HG02642 (cell line): Measurements from ENCODE around the gene XXYLT1.
"Not testable (repeated sequence)": the region's sequence is repeated elsewhere in the genome, so short reads cannot be mapped to it uniquely, and the experiment has no call there.

ENCODE experiments used
- ATAC-seq: cut with Tn5 transposase; IDR thresholded peaks from one replicate; pipeline ENCODE4 v1.9.1; 2021; ENCODE audit warnings: mild to moderate bottlenecking; ENCODE audit not compliant: unreplicated experiment, poor library complexity

XXYLT1 gene

DNA sequence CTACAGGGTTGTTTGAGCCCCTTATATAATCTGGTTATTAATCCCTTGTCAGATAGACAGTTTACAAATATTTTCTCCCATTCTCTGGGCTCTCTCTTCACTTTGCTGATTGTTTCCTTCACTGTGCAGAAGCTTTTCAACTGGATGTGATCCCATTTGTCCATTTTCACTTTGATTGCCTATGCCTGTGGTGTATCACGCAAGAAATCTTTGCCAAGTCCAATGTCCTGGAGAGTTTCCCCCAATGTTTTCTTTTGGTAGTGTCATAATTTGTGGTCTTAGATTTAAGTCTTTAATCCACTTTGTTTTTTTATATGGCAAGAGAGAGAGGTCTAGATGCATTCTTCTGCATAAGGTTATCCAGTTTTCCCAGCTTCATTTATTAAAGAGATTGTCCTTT lies 40.7 kb downstream of the XXYLT1 start:
- no peak for ATAC-seq

DNA sequence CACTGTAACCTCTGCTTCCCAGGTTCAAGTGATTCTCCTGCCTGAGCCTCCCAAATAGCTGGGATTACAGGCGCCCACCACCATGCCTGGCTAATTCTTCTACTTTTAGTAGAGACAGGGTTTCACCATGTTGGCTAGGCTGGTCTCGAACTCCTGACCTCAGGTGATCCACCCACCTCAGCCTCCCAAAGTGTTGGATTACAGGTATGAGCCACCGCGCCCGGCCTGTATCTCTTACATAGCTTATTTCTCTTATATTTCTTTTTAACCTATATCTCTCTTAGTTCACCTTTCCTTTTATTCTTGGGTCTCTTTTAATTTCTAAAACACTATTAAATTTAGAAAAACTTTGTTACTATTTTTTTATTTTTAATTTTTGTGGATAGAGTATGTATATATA lies 42.1 kb downstream of the XXYLT1 start:
- ATAC-seq, result not testable (repeated sequence)

DNA sequence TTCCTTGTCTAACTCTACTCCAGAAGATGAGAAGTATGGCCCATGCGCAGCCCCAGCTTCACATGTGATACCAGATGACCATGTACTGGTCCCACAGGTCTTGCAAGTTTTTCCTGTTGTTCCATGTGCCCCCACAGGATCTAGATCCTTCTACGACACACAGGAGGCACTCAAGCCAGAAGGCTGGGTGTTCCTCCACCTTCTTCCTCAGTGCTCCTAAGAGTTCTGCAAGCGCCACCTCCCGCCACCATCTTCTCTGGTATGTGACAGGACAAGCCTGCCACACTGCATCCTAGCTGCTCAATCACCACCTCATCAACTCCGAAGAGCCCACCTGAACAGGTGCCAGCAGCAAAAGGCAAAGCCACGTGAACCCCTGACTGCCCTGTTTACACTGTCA lies 43.1 kb downstream of the XXYLT1 start:
- ATAC-seq, result no peak

DNA sequence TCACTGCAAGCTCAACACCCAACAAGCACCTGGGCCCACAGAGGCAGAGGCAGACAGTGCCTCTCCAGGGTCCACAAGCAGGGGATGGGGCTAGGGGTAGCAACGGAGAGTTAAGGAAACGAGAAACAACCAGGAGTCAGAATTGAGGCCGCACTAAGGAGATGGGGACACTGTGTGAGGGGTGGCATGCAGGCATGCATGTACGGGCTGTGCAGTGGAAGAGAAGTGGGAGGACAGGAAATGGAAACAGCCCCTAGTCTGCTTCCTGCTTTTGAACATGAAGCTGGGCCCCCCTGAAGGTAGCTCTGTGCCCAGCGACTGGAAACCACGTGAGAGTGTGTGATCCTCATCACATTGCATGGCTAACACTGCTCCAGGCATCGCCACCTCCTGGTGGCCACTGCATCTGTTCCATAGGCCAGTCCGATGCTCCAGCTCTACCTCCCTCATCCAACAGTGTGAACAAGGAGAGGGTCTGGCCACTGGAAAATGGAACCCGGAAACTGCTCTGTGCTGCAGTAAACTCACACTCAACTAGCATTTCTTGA lies 44.0 kb downstream of the XXYLT1 start:
- ATAC-seq, result no peak

DNA sequence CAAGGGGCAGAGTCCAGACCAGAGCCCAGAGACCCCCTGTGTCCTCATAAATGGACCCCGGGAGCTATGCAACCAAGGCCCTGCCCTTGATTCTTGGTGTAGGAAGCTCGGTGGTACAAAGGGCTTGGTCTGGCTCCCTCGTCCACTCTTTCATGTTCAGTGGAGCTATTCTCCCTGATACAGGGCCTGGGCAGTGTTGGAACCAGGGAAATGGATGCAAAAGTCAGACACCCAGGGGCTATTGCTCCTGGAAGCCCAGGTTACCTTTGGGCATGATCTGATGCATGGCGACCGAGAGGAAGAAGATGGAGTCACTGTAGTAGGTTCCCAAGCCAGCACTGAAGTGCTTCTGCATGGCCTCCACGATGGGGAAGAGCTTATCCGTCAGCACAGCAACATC lies 44.5 kb downstream of the XXYLT1 start:
- ATAC-seq, result no peak

DNA sequence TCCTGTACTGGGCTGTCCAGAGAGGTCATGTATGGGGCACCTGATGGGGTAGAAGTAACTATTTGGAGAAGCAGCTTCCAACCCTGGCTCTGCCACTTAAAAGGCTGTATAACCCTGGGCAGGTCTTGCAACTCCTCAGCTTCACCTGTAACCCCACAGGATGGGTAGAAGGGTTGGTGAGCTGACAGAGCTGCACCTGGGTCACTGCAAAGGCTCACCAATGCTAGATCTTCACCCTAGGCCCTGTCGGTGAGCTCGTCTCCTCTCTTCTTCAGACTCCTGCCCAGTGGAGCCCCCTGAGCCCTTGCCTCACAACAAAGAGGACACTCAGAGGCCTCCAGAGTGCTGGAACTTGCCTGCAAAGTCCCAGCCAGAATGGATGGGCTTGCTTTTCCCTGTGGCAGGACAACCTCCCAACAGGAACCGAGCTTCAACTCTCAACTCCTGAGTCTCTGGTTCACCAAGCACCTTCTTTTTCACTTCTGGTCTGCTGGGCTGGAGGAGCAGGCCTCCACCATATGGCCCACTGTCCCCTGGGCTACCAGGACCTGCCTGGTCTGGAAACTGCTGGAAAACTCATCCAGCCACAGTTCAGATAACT lies 45.9 kb downstream of the XXYLT1 start:
- ATAC-seq, result no peak

DNA sequence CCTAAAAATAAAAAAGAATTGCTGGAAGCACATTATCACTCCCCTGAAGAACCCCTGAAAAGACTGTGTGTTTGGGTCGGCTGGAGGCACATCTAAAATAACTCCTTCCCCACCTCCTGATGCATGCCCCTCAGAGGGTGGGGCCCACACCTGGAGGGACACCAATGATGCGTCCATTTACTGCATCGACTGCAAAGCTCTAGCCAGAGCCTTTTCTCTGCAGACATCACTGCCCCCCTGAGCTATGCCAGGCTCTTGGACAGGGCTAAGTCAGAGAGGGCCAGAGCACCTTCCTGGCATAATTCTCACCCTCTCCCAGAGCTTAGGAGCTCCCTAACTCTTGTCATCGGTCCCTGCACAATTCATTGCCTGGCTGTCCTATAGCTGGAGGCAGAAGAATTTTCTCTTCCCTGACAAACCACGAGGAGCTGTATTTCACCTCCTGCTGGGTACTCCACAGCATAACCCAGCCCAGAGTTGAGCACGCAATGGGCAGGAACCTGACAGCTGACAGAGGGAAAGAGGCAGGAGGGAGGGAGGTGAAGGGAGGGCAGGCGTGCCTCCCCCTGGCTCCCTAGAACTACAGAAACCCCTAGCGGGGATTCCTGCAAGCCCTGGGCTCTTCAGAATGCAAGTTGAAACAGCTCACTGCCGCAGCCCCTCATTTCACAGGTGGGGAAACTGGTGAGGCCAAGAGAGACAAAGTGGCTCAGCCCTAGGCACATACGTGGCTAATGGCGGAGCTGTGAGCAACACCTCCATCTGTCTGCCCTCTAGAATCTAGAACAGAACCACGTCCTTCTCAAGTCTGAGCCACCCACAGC lies 46.6 kb downstream of the XXYLT1 start:
- ATAC-seq, result no peak

DNA sequence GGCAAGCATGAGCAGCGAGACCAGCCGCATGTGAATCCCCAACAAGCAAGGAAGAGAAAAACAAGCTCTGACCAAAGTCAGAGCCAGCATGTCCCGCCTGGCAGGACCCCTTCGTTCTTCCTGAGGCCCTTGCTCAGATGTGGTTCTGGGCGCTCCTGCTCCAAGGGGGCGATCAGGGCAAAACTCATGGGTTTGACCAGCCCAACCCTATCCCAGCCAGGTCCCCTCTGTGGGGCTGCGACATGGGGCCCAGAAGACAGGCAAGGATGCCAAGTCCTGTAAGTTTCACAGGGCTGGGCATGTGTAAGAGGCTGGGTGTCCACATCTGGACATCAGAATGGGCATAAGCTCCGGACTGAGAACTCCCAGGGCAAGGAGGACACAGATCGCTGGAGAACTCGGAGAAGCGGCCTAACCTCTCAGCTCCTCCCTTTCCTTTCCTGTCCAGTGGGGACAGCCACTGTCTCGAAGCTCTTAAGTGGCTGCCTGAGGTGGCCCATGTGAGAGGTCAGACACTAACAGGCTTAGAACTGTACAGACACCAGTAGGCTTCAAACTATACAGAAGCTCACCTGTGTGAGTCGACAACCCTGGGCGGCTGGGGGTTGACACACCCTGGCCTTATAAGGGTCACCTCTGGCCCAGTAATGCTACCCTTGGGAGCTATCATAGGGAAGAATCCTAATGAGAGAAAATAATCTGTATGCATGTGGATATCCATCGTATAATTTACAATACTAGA lies 48.9 kb downstream of the XXYLT1 start:
- ATAC-seq, result no peak

DNA sequence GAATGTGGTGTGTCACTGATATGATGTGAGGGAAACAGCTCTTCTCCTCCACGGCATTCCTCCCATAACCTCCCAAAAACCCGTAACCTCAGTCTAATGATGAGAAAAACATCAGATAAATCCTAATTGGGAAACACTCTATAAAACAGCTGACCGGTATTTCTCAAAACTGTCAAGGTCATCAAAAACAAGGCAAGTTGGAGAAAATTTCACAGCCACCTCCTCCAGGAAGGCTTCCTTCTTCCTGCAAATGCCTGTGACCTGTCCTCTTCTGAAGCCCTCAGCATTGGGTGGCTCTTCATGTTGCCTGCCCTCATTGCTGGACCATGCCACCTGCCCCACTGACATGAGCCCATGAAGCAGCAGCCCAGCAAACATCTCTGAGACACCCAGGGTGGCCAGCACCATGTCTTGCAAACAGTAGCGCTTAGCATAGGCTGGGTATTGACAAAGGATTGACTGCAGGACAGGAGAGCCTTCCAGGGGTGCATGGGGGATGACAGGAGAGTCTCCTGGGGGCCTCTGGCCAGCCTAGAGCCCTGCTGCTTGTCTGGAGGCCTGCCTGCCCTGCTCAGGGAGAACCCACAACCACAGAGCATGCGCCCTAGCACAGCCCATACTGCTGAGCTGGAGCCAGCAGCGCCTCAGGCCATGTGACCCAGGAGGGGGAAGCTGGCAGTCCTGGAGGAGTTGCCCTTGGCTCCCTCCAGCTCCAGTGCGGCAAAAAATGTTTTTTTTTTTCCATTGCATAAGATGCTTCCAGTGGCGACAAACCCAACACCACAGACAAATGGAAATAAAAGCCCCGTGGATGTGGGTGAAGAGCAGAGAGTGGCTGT lies 49.7 kb downstream of the XXYLT1 start:
- no peak for ATAC-seq

DNA sequence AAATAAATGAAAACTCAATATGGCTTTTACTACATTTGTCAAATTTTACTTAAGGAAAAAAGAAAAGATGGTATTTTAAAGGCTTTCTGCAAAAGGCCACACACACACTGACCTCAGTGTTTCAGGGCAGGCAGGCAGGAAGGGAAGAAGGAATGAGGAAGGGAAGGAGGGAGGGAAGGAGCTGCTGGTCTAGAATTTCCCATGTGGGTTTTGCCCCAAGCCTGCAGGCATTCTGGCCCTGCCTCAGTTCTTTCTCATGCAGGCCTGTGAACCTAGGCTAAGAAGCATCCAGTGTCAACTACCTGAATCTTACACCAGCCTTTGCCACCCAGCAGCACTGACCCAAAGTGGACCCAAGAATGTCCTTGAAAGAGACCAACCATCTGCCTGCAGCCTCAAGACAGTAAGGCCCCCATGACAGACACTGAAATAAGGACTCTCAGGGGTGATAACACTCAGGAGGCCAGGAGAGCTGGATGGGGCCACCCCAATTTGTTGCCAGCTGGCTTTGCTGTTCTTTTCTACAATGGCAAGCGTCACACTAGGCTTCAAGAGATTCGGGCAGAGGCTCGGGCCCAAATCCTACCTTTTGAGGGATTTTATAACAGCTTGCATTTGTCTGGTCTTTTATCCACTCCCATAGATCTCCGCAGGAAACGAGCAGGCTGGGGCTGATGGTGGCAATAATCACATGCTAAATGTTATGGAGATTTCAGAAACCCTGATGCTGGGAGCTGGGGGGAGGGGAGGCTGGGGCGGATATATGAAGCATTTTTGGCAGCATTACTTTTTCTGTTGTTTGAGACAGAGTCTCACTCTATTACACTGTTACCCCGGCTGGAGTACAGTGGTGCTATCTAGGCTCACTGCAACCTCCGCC lies 51.4 kb downstream of the XXYLT1 start:
- no peak for ATAC-seq

DNA sequence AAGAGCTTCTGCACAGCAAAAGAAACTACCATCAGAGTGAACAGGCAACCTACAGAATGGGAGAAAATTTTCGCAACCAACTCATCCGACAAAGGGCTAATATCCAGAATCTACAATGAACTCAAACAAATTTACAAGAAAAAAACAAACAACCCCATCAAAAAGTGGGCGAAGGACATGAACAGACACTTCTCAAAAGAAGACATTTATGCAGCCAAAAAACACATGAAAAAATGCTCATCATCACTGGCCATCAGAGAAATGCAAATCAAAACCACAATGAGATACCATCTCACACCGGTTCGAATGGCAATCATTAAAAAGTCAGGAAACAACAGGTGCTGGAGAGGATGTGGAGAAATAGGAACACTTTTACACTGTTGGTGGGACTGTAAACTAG lies 52.6 kb downstream of the XXYLT1 start:
- ATAC-seq, result not testable (repeated sequence)

DNA sequence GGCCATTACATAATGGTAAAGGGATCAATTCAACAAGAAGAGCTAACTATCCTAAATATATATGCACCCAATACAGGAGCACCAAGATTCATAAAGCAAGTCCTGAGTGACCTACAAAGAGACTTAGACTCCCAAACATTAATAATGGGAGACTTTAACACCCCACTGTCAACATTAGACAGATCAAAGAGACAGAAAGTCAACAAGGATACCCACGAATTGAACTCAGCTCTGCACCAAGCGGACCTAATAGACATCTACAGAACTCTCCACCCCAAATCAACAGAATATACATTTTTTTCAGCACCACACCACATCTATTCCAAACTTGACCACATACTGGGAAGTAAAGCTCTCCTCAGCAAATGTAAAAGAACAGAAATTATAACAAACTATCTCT lies 55.4 kb downstream of the XXYLT1 start:
- not testable (repeated sequence) for ATAC-seq

DNA sequence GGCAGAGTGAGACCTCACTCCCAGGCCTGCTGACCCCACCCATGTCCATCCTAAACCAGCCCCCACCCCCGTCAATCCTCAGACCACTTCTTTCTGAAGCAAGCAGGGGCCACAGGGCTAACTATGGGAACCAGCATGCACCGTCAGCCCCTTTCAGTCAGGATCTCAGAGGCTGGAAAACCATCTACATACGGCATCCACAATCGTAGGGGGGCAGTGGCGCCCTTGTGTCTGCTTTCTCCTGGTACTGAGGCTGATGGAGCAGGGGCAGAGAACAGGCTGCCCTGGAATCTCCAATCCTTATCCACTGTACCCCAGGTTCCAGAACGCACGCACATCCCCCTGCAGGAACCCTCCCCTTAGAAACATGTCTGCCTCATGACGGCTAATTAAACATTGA lies 56.6 kb downstream of the XXYLT1 start:
- ATAC-seq, result no peak

DNA sequence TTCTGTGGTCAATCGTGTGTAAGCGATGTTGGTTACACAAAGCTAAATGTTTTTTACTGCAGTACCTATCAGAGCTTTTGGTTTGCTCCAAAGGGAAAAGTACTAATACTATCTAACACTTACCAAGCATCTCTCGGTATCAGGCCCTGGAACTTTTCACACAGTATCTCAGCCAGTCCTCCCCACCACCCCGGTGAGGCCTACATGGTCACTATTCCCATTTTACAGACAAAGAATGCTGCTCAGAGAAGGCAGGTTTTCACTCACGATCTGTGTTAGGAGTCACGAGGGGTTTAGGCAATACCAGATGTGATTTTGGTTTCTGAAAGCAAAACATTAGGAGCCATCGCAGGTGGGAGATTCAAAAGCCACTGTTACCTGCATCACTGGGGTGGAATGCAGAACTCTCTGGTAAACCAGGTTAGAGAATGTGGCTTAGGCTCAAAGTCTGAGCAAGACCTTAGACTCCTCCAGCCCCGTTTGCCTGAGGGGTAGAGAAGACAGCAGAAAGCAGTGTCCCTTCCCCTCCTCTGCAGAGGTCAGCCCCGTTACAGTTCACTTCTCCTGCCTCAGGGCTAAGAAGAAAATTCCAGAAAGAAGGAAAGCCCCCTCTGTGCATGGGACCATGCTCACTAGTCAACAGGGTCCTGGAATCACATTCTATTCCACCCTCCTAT lies 57.2 kb downstream of the XXYLT1 start:
- no peak for ATAC-seq

DNA sequence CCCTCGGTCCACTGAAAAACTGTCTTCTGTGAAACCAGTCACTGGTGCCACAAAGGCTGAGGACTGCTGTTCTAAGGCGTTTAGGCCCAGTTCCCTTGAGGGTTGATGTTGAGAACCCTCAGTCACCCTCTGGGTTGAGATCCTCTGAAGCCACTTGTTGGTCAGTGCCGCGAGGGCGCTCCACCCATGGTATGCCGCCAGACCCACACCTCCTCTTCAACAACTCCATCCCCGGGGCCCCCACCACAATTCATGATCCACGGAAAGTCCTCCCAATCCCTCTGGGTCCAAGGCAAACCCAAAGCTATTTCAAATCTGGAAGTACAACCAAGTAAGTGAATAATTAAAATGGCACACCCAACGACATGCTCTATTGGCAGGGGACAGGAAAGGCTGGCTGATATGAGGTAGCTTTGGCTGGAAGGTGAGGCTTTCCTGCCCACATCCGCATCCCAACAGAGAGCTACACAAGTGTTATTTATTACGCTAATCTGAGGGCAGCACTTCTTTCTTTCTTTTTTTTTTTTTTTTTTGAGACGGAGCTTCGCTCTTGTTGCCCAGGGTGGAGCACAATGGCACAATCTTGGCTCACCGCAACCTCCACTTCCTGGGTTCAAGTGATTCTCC lies 58.1 kb downstream of the XXYLT1 start:
- ATAC-seq, result no peak

DNA sequence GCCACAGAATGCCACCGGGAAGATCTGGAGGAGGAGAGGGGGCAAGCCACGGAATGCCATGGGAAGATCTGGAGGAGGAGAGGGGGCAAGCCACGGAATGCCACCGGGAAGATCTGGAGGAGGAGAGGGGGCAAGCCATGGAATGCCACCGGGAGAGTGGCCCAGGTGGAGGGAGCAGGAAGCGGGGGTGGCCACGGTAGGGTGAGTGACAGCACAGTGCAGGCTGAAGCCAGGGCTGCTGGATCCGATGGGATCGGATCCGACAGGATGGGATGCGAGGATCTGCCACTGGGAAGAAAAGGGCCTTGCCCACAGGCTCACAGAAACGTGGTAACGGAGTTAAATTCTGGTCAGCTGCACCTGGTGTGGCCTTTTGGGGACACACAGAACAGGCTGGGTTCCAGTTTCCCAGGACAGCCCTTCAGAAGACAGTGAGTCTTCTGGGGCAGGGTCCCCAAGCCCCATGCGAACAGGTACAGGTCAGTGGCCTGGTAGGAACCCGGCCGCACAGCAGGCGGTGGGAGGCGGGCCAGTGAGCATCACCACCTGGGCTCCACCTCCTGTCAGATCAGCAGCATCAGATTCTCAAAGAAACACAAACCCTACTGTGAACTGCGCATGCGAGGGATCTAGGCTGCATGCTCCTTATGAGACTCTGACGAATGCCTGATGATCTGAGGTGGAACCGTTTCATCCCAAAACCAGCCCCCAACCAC lies 58.8 kb downstream of the XXYLT1 start:
- ATAC-seq, result no peak

DNA sequence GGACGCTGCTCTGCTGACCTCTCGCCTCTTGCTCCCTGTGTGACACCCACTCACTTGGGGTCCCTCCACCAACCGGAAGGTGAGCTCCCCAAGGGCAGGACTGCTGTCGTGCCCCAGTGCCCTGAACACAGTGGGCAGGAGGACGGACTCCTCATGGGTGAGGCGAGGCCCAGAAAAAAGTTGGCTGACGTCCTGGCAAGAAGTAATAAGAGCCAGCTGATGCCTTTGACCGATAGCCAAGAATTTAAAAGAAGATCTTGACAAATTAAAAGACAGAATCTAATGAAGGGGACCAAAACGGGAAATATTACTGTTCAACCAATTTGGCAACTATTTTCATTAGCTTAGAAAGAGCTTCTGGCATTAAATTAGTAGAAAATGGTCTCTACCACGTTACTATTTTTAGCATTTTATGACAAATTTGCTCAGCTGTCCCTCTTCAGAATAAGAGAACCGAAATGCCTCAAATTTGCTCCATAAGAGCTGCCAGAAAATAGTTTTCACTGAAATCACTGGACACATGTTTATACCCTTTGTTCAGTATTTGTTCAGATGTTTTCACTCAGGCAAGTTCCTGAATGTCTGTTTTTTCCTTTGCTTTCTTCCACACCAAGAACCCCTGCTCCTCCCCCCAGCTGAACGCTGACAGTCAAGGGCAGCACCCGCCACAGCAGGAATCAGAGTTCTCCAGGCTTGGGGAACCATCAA lies 60.5 kb downstream of the XXYLT1 start:
- ATAC-seq, result no peak
